Erythroblast (primary cell): ENCODE measurements around the gene PCDHB11.
"Not testable (repeated sequence)": the region's sequence is repeated elsewhere in the genome, so short reads cannot be mapped to it uniquely, and the experiment has no call there.

Experiments
- GATA1 ChIP-seq: IDR thresholded peaks from 2 replicates; pipeline ENCODE4 v1.6.1; 2011; ENCODE audit warnings: low read depth, mild to moderate bottlenecking, control low read depth, low read length, moderate library complexity
- POLR2A ChIP-seq: IDR thresholded peaks from 2 replicates; pipeline ENCODE4 v1.6.1; 2011; ENCODE audit warnings: mild to moderate bottlenecking, low read length

DNA sequence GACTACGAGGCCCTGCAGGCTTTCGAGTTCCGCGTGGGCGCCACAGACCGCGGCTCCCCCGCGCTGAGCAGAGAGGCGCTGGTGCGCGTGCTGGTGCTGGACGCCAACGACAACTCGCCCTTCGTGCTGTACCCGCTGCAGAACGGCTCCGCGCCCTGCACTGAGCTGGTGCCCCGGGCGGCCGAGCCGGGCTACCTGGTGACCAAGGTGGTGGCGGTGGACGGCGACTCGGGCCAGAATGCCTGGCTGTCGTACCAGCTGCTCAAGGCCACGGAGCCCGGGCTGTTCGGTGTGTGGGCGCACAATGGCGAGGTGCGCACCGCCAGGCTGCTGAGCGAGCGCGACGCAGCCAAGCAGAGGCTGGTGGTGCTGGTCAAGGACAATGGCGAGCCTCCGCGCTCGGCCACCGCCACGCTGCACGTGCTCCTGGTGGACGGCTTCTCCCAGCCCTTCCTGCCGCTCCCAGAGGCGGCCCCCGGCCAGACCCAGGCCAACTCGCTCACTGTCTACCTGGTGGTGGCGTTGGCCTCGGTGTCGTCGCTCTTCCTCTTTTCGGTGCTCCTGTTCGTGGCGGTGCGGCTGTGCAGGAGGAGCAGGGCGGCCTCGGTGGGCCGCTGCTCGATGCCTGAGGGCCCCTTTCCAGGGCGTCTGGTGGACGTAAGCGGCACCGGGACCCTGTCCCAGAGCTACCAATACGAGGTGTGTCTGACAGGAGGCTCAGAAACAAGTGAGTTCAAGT is 15.1 kb upstream of the PCDHB11 start:
- TF ChIP-seq POLR2A, GATA1: not testable (repeated sequence)
